SU-DHL-6 (cell line): Measurements from ENCODE around the gene CLEC17A.

Source experiments
- EZH2phosphoT487 ChIP-seq: fragments of 200-600 bp; sonication (generic), shearing (Covaris generic); conservative IDR thresholded peaks from 2 replicates; pipeline ENCODE4 v1.6.1; 2018; ENCODE audit warnings: mild to moderate bottlenecking, antibody characterized with exemption, low read length, moderate library complexity, mixed read lengths
- TF ChIP-seq, protein P1 (sequence below): fragments of 200-600 bp; sonication (generic); IDR thresholded peaks from one replicate; pipeline ENCODE4 v1.5.1; 2017; ENCODE audit warnings: antibody characterized with exemption, mild to moderate bottlenecking, low read length, moderate library complexity; ENCODE audit not compliant: insufficient read depth, poor library complexity, severe bottlenecking

DNA sequence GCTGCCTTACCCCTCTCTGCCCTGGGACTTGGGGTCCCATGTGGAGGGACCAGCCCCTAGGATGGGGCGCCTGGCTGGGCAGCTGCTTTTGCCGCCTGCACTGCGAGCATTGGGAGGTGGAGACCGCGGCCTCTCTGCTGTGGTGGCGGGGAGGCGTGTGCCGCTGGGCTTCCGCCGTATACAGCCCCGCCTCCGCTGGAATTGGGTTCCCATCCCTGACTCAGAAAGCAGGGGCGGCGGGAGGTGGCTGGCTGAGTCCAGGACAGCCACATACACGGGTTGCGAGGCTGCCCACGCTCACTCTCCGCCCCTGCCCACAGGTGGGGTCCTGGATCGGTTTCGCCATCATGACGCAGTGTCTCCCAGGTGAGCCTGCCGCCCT, 17.6 kb upstream of the CLEC17A start:
- TF ChIP-seq, protein P1, sequence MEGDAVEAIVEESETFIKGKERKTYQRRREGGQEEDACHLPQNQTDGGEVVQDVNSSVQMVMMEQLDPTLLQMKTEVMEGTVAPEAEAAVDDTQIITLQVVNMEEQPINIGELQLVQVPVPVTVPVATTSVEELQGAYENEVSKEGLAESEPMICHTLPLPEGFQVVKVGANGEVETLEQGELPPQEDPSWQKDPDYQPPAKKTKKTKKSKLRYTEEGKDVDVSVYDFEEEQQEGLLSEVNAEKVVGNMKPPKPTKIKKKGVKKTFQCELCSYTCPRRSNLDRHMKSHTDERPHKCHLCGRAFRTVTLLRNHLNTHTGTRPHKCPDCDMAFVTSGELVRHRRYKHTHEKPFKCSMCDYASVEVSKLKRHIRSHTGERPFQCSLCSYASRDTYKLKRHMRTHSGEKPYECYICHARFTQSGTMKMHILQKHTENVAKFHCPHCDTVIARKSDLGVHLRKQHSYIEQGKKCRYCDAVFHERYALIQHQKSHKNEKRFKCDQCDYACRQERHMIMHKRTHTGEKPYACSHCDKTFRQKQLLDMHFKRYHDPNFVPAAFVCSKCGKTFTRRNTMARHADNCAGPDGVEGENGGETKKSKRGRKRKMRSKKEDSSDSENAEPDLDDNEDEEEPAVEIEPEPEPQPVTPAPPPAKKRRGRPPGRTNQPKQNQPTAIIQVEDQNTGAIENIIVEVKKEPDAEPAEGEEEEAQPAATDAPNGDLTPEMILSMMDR = no peak
- TF ChIP-seq EZH2phosphoT487 = no peak
